Hepatocyte (in vitro differentiated cells): Measurements from ENCODE around the gene YWHAG.

Experiments
- CTCF ChIP-seq: fragments of 200-600 bp; sonication (generic); IDR thresholded peaks from 2 replicates; pipeline ENCODE4 v1.5.1; 2016; ENCODE audit warnings: antibody characterized with exemption, mild to moderate bottlenecking; ENCODE audit not compliant: poor library complexity
- EZH2 ChIP-seq: fragments of 200-600 bp; sonication (generic); IDR thresholded peaks from 2 replicates; pipeline ENCODE4 v1.6.1; 2016; ENCODE audit warnings: antibody characterized with exemption, mild to moderate bottlenecking, borderline replicate concordance

DNA sequence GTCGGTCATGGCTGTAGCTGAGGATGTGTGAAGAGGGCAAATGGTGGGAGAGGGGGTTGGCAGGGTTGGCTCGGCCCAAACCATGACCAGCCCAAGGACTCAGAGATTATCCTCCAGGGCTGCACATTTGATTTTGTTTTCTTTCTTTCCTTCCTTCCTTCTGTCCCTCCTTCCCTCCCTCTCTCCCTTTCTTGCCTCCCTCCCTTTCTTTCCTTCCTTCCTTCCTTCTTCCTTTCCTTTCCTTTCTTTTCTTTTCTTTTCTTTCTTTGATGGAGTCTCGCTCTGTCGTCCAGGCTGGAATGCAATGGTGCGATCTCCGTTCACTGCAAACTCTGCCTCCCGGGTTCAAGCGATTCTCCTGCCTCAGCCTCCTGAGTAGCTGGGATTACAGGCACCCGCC lies 46.9 kb upstream of the YWHAG start:
- TF ChIP-seq CTCF (no peak), EZH2 (no peak)
